Measurements from ENCODE around the gene PARD3.

- TF ChIP-seq CTCF (IDR thresholded peaks at IDR 0.05) (no peak), ZNF281 (CRISPR knock-in tag; IDR thresholded peaks at IDR 0.05) (no peak), MAX (CRISPR knock-in tag; IDR thresholded peaks at IDR 0.05) (no peak), ESRRA (CRISPR knock-in tag; IDR thresholded peaks at IDR 0.05; ENCODE audit: borderline replicate concordance) (no peak), E2F4 (CRISPR knock-in tag; IDR thresholded peaks at IDR 0.05; ENCODE audit: borderline replicate concordance, low read depth) (no peak), SP1 (CRISPR knock-in tag; conservative IDR thresholded peaks at IDR 0.05) (no peak)
Observed at GRCh38 chr10:34629084-34629483, 186.0 kb downstream of the PARD3 start.
